HL-60 (cell line): ENCODE measurements around the gene HS3ST3A1.

Experiments
- CTCF ChIP-seq: IDR thresholded peaks from one replicate; pipeline ENCODE4 v1.5.1; 2011; ENCODE audit warnings: low read length, control low read depth, inconsistent platforms; ENCODE audit not compliant: insufficient read depth
- POLR2AphosphoS5 ChIP-seq: IDR thresholded peaks from 2 replicates; pipeline ENCODE4 v1.6.1; 2012; ENCODE audit warnings: low read depth

DNA sequence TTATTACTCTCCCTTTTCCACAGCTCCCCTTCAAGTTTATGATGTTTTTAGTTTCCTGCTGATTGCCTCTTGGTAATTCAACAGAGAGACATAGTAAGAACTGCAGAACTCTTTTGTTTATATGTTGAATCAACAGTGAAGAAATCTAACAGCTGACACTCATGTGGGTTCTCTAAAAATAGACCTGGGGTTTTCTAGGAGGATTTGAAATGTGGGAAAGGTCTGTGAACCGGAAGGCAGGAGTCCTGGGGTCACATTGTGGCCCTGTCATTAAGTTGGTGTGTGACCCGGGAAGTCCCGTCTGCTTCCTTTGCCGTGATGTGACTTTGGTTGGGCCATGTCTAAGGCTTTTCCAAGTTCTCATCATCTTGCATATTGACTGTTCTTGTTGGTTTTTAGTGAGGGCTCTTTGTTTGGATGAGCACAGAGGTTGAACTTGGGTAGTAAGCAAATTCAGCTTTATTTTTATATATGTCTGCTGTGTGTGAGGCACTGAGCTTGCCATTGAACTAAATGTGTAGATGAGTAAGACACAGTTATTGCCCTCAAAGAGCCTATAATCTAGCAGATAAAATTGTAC, 48.5 kb upstream of the HS3ST3A1 start:
- TF ChIP-seq CTCF (no peak), POLR2AphosphoS5 (no peak)
